SK-N-SH treated with all-trans-retinoic acid at 6 μM for 48 hours (cell line): ENCODE results near the gene LTBP2.

Experiments used
- ATAC-seq: fragments of 200-7000 bp; cut with Tn5 transposase; 3 replicates; pipeline ENCODE4 v1.9.1; 2020; ENCODE audit warnings: mild to moderate bottlenecking, moderate library complexity
- ARNTL ChIP-seq: fragments of 450-650 bp; formaldehyde crosslinking; IDR thresholded peaks from 2 replicates; pipeline ENCODE4 v1.5.0; 2020; ENCODE audit warnings: low read depth, mild to moderate bottlenecking, moderate library complexity, borderline replicate concordance
- BACH2 ChIP-seq: fragments of 250-450 bp; sonication (Bioruptor Pico); IDR thresholded peaks from 2 replicates; pipeline ENCODE4 v1.9.0; 2021; ENCODE audit warnings: mild to moderate bottlenecking, borderline replicate concordance
- CSDC2 ChIP-seq: fragments of 250-450 bp; sonication (Bioruptor Pico); IDR thresholded peaks from 2 replicates; pipeline ENCODE4 v1.5.0; 2020; ENCODE audit warnings: mild to moderate bottlenecking, moderate library complexity
- CSRNP3 ChIP-seq: fragments of 250-450 bp; sonication (Bioruptor Pico); IDR thresholded peaks from 2 replicates; pipeline ENCODE4 v1.5.1; 2021; ENCODE audit warnings: mild to moderate bottlenecking, moderate library complexity
- ESRRG ChIP-seq: fragments of 250-450 bp; sonication (Bioruptor Pico); IDR thresholded peaks from 2 replicates; pipeline ENCODE4 v1.6.1; 2021; ENCODE audit warnings: mild to moderate bottlenecking
- GLIS3 ChIP-seq: fragments of 250-450 bp; sonication (Bioruptor Pico); IDR thresholded peaks from 2 replicates; pipeline ENCODE4 v1.5.0; 2020; ENCODE audit warnings: mild to moderate bottlenecking, moderate library complexity
- ISL1 ChIP-seq: fragments of 250-450 bp; sonication (Bioruptor Pico); IDR thresholded peaks from 2 replicates; pipeline ENCODE4 v2.1.2; 2022; ENCODE audit warnings: mild to moderate bottlenecking, moderate library complexity
- OSR1 ChIP-seq: fragments of 250-450 bp; sonication (Bioruptor Pico); IDR thresholded peaks from 2 replicates; pipeline ENCODE4 v1.8.0; 2022; ENCODE audit warnings: moderate library complexity, mild to moderate bottlenecking, inconsistent platforms
- PPARA ChIP-seq: fragments of 250-450 bp; sonication (Bioruptor Pico); IDR thresholded peaks from 2 replicates; pipeline ENCODE4 v1.5.0; 2020; ENCODE audit warnings: mild to moderate bottlenecking, borderline replicate concordance
- RARB ChIP-seq: fragments of 250-450 bp; sonication (Bioruptor Pico); IDR thresholded peaks from 2 replicates; pipeline ENCODE4 v1.8.0; 2021; ENCODE audit warnings: mild to moderate bottlenecking, moderate library complexity
- TCF4 ChIP-seq: fragments of 250-450 bp; sonication (Bioruptor Pico); IDR thresholded peaks from 2 replicates; pipeline ENCODE4 v1.8.0; 2021; ENCODE audit warnings: mild to moderate bottlenecking, moderate library complexity, borderline replicate concordance
- TOX ChIP-seq: fragments of 250-450 bp; sonication (Bioruptor Pico); IDR thresholded peaks from 2 replicates; pipeline ENCODE4 v1.8.0; 2021; ENCODE audit warnings: mild to moderate bottlenecking, moderate library complexity, borderline replicate concordance
- TSHZ2 ChIP-seq: fragments of 250-450 bp; sonication (Bioruptor Pico); IDR thresholded peaks from 2 replicates; pipeline ENCODE4 v1.5.0; 2020; ENCODE audit warnings: mild to moderate bottlenecking, moderate library complexity
- ZC3H10 ChIP-seq: fragments of 250-450 bp; sonication (Bioruptor Pico); IDR thresholded peaks from 2 replicates; pipeline ENCODE4 v1.5.1; 2021; ENCODE audit warnings: mild to moderate bottlenecking, moderate library complexity
- ZFP3 ChIP-seq: fragments of 250-450 bp; sonication (Bioruptor Pico); IDR thresholded peaks from 2 replicates; pipeline ENCODE4 v1.5.0; 2020; ENCODE audit warnings: mild to moderate bottlenecking, moderate library complexity
- ZFP30 ChIP-seq: fragments of 450-650 bp; formaldehyde crosslinking; IDR thresholded peaks from 2 replicates; pipeline ENCODE4 v1.5.0; 2022; ENCODE audit warnings: mild to moderate bottlenecking, moderate library complexity
- ZNF565 ChIP-seq: fragments of 450-650 bp; formaldehyde crosslinking; conservative IDR thresholded peaks from 2 replicates; pipeline ENCODE4 v1.5.0; 2020; ENCODE audit warnings: low read depth, mild to moderate bottlenecking, moderate library complexity
- ZNF70 ChIP-seq: fragments of 450-650 bp; formaldehyde crosslinking; IDR thresholded peaks from 2 replicates; pipeline ENCODE4 v1.5.0; 2020; ENCODE audit warnings: mild to moderate bottlenecking, moderate library complexity
- ZNF8 ChIP-seq: fragments of 450-650 bp; formaldehyde crosslinking; IDR thresholded peaks from 2 replicates; pipeline ENCODE4 v1.5.0; 2020; ENCODE audit warnings: mild to moderate bottlenecking, moderate library complexity
- TF ChIP-seq, protein P1 (sequence below): fragments of 250-450 bp; sonication (Bioruptor Pico); IDR thresholded peaks from 2 replicates; pipeline ENCODE4 v1.8.0; 2021; ENCODE audit warnings: low read depth, mild to moderate bottlenecking, moderate library complexity, borderline replicate concordance
- TF ChIP-seq, protein P2 (sequence below): fragments of 250-450 bp; sonication (Bioruptor Pico); IDR thresholded peaks from 2 replicates; pipeline ENCODE4 v1.8.0; 2020; ENCODE audit warnings: mild to moderate bottlenecking, moderate library complexity, borderline replicate concordance

LTBP2 gene

DNA sequence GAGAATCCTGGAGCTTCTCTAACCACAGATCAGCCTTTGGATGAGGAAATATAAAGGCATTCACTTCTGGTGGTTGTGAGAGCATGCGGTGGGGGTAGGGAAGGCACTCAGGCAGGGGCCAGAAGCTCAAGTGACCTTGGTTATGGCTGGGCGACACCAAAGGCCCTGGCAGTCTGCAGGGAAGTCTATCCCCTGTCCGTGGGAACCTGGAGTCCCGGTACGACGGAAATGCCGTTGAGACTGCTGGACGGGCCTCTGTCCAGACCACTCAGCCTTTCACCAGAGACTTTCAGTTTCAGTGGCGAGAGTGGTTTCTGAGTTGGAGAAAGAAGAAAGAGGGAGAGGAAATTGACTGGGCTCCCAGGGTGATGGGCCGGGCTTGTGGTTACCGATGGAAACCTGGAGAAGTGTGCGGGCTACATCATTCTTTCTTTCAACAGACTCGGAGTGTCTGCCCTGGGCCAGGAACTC is 97.5 kb downstream of the LTBP2 start:
- TF ChIP-seq RARB: no peak
- TF ChIP-seq, protein P1, sequence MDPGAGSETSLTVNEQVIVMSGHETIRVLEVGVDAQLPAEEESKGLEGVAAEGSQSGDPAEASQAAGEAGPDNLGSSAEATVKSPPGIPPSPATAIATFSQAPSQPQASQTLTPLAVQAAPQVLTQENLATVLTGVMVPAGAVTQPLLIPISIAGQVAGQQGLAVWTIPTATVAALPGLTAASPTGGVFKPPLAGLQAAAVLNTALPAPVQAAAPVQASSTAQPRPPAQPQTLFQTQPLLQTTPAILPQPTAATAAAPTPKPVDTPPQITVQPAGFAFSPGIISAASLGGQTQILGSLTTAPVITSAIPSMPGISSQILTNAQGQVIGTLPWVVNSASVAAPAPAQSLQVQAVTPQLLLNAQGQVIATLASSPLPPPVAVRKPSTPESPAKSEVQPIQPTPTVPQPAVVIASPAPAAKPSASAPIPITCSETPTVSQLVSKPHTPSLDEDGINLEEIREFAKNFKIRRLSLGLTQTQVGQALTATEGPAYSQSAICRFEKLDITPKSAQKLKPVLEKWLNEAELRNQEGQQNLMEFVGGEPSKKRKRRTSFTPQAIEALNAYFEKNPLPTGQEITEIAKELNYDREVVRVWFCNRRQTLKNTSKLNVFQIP (CRISPR knock-in tag): no peak
- no peak for TF ChIP-seq ZNF565
- no peak for ATAC-seq

- TF ChIP-seq ZFP30 (CRISPR knock-in tag) (no peak), PPARA (CRISPR knock-in tag) (no peak), CSRNP3 (CRISPR knock-in tag) (no peak), TCF4 (CRISPR knock-in tag) (no peak), ESRRG (CRISPR knock-in tag) (no peak), TOX (CRISPR knock-in tag) (no peak), ISL1 (no peak), RARB (no peak), BACH2 (CRISPR knock-in tag) (no peak)
- TF ChIP-seq, protein P2, sequence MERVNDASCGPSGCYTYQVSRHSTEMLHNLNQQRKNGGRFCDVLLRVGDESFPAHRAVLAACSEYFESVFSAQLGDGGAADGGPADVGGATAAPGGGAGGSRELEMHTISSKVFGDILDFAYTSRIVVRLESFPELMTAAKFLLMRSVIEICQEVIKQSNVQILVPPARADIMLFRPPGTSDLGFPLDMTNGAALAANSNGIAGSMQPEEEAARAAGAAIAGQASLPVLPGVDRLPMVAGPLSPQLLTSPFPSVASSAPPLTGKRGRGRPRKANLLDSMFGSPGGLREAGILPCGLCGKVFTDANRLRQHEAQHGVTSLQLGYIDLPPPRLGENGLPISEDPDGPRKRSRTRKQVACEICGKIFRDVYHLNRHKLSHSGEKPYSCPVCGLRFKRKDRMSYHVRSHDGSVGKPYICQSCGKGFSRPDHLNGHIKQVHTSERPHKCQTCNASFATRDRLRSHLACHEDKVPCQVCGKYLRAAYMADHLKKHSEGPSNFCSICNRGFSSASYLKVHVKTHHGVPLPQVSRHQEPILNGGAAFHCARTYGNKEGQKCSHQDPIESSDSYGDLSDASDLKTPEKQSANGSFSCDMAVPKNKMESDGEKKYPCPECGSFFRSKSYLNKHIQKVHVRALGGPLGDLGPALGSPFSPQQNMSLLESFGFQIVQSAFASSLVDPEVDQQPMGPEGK: no peak
- no peak for ATAC-seq
These were observed 99.8 kb downstream of the LTBP2 start for GRCh38 chr14:74511966-74512830.

- no peak for TF ChIP-seq ZFP3 (CRISPR knock-in tag)
- TF ChIP-seq ZNF565: no peak
- TF ChIP-seq ZNF70: no peak
- TF ChIP-seq ZC3H10 (CRISPR knock-in tag): no peak
- TF ChIP-seq CSRNP3 (CRISPR knock-in tag): no peak
- no peak for TF ChIP-seq ZFP30 (CRISPR knock-in tag)
- TF ChIP-seq BACH2 (CRISPR knock-in tag): no peak
- TF ChIP-seq, protein P1 (CRISPR knock-in tag): no peak
- no peak for TF ChIP-seq OSR1
- TF ChIP-seq ZNF8 (CRISPR knock-in tag): no peak
- TF ChIP-seq ISL1: no peak
- TF ChIP-seq TSHZ2 (CRISPR knock-in tag): no peak
- TF ChIP-seq, protein P2: no peak
- TF ChIP-seq CSDC2 (CRISPR knock-in tag): no peak
- TF ChIP-seq ARNTL (CRISPR knock-in tag): no peak
- no peak for TF ChIP-seq TCF4 (CRISPR knock-in tag)
- no peak for TF ChIP-seq GLIS3 (CRISPR knock-in tag)
- no peak for TF ChIP-seq ESRRG (CRISPR knock-in tag)
- peak; percentile 35; the same call in 2 of the 3 replicates for ATAC-seq
These were observed 101.1 kb downstream of the LTBP2 start for GRCh38 chr14:74510959-74511409.
